Effector CD4-positive, alpha-beta T cell (primary cell): ENCODE measurements around the gene SBF1.

Experiments used
- DNase-seq: peaks from one replicate; pipeline ENCODE4 v3.0.0-alpha.2; 2020

Gene SBF1

DNA sequence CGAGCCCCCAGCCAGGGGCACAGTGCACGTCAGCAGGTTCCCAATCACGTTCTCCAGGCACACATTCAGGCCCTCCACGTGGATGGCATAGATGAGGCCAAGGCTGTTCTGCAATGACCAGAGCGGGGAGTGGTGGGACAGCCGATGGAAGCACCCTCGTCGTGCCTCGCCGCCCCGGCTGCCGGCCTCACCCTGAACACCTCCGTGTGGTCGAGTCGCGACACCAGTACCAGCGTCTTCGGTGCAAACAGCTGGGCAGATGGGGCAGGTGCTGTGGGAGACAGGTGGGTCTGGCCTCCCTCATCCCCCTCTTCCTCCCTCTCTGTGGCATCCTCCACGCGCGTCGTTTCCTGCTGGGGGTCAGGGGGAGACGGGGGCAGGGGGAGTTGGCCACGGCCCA lies 7.5 kb downstream of the SBF1 start:
- no peak for DNase-seq

GRCh38 chr22:50465066-50465930 lies 9.5 kb downstream of the SBF1 start:
- no peak for DNase-seq

- no peak for DNase-seq
Observed at GRCh38 chr22:50464451-50464850, 10.4 kb downstream of the SBF1 start.

DNA sequence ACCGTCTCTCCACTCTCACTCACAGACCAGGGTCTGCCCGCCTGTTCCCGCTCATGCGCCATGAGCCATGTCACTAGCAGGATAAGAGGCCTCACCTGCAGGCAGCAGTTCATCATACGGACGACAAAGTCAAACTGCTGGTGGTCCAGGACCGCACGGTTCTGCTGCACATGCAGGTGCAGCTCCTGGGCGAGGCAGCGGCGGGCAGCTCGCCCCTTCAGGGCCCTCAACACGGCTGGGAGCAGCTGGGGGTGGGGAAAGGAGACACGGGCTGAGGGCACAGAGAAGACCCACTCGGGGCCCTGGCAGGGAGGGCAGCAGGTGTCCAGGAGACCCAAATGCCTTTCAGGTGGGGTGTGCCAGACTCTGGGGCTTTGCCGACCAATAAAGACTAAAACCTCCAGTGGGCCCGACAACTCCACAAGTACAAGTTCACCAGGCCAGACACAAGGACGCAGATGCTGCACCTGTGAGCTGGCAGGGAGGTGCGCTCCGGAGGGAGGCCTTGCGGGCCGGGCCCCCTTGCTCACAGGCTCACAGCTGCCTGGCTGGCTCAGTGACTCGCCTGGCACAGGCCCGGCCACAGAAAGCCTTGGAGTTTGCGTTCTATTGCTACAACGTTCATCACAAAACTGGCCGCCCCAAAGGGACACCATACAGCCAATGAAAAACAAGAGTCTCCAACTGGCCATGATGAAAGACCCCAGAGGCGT lies 11.5 kb downstream of the SBF1 start:
- no peak for DNase-seq

- no peak for DNase-seq
Observed at GRCh38 chr22:50461979-50462540, 12.8 kb downstream of the SBF1 start.

DNA sequence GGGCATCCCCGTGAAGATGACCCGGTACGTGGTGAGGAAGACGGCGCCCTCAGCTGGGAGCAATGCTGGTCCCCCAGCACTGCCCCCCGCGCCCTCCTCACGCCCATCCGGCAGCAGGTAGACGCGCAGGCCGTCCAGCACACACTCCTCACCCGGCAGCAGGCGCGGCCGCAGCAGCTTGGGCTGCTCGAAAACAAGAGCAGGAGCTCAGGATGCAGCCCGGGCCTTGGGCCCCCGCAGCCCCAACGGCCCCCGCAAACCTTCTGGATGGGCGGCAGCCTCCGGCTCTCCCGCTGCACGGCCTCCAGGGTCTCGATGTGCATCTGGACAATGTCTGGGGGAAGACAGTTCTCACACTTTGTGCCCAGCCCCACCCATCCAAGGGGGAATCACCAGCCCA lies 13.3 kb downstream of the SBF1 start:
- no peak for DNase-seq

- no peak for DNase-seq
Observed at GRCh38 chr22:50460938-50461337, 13.9 kb downstream of the SBF1 start.

GRCh38 chr22:50459496-50460140 lies 15.2 kb downstream of the SBF1 start:
- no peak for DNase-seq

- DNase-seq, result no peak
Observed at GRCh38 chr22:50459016-50459415, 15.8 kb downstream of the SBF1 start.

DNA sequence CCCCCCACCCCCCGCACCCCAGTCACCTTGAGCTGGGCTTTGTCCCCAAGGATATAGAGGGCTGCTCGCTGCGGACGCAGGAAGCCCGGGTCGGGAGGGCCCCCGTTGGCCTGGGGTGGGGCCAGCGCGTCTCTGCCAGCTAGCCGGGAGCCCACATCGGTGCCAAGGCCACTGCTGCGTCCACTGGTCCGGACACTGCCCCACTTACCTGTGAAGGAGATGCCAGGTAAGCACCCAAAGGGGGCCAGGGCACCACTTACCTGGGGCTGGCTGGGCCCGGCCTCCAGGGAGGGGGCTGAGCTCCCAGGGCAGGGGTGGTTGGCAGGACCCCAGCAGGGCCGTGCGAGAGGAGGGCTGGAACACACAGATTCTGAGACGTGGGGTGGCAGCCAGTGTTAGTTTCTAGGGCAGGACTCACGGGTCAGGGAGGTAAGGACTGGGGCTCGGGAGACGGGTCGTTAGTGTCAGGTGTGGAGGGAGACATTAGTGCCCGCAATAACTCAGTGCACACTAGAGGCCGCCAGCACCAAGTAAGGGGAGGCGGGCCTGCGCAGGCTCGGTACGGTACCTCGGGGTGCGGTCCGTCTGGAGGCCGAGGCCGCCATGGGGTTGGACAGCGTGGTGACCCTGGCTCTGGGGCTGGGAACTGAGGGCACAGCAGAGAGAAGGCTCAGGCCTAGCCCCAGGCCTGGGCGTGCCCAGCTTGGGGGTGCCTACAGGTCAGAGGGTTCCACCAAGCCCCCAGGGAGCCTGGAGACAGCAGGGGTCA lies 18.2 kb downstream of the SBF1 start:
- DNase-seq, result no peak

GRCh38 chr22:50456026-50456425 lies 18.8 kb downstream of the SBF1 start:
- no peak for DNase-seq

- DNase-seq, result no peak
Observed at GRCh38 chr22:50455201-50455600, 19.6 kb downstream of the SBF1 start.

GRCh38 chr22:50454556-50455075 lies 20.2 kb downstream of the SBF1 start:
- no peak for DNase-seq

- no peak for DNase-seq
Observed at GRCh38 chr22:50452649-50453048, 22.2 kb downstream of the SBF1 start.

DNA sequence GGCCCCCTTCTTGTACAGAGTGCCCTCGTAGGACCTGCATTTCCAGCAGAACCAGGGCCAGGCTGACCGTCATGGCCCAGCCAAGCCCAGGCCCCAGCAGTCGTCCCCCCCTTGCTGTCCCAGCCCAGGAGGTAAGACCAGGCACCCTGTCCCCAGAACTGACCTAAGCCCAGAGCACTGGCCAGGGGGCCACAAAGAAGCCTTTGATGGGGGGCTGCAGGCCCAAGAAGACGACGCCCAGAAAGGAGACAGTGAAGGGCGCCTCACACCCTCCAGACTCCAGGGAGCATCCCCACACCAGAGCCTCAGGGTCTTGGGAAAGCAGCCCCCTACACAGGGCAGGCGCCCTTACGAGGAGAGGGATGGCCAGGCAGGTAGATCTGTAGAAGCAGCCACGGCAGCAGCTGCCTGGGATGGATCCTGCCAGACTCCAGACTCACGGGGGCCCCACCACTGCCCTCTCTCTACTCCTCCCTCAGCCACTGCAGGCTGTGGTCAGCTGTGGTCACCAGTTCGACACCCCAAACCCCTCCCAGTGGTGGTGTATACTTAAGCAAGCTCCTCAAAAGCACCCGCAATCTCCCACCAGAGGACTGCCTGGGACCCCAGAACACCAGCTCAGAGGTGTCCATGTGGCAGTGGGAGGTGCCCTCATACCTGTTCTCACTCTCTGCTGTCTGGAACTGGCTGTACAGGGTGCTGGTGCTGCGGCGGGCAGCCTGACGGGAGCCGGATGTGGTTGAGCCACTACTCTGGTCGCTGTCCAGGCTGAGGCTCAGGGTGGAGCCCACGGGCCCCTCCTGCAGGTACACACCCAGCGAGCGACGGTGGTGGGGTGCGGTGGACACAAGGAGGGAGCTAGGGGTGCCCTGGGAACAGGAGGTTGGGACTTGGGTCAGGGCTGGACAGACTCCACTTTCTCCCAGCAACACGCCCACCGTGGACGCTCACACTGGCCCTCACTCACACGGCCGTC lies 27.0 kb downstream of the SBF1 start:
- DNase-seq, result no peak

DNA sequence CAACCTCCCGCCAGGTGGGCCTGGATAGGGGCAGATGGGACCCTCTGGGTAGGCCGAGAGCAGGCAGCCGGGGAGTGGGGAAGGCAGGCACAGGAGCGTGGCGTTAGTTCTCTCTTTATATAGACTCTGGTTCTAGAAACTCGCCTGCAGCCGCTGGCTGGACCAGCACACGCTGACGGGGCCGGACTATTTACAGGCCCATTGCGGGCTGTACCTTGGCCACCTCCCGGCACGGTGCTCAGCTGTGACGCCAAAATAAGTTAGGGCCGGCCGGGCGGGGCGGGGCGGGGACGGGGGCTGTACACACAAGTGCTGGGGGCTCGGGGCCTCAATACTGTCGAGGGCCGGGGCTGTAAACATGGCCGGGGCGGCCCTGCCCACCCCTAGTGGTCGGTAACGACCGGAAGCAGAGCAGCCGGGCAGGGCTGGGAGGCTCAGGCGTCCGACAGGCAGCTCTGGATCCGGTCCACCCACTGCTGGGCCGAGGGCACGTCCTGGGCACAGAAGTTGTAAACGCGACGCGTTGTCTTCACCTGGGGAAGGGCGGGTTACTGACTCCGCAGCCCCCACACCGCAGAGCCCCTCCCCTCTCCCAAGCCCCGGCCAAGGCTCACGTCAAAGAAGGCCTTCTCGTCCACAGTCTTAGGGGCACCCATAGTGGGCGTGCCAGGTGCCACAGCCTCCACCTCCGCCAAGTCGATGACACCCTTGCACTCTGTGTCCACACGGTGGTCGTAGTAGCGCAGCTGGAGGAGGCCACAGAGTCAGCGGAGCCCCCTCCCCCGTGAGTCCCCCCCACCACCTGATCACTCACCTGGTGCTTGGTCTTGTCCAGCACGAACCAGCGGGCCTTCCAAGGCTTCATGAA lies 27.9 kb downstream of the SBF1 start:
- DNase-seq, result no peak

- DNase-seq, result no peak
Observed at GRCh38 chr22:50445880-50446707, 28.7 kb downstream of the SBF1 start.

GRCh38 chr22:50445071-50445879 lies 29.6 kb downstream of the SBF1 start:
- DNase-seq, result peak; percentile 20
